Right ventricle myocardium superior (tissue), 1 donor: ENCODE results near the gene GLI1. TPM values are rescaled to one million over a fixed set of nuclear protein-coding genes. Genes with fewer than 3 reads are reported as not detected.

Experiments used
- ATAC-seq: fragments of 200-7000 bp; cut with Tn5 transposase; one replicate; pipeline ENCODE4 v1.9.1; 2020; ENCODE audit warnings: mild to moderate bottlenecking; ENCODE audit not compliant: poor library complexity
- DNase-seq: peaks from one replicate; pipeline ENCODE4 v3.0.0-alpha.2; 2020
- intact Hi-C: fragments of 100-400 bp; cut with DNase I; formaldehyde crosslinking; loops from one replicate; pipeline ENCODE4 v1.11.2; 2022
- total RNA-seq: library from RNA; stranded (reverse); fragmentation: NEBNext Ultra II Directional; extraction: Animal tissue kit (Norgen Biotek cat#: 25700); gene quantifications from one replicate; pipeline ENCODE4 v1.2.1, GENCODE V29; 2021
- donor health status: DM: no; HTN: yes; CAD: no; lungs with severe emphysema.

The GLI1 gene
- total RNA-seq, 1 donor from 2014 or later: 0.56 TPM

DNA sequence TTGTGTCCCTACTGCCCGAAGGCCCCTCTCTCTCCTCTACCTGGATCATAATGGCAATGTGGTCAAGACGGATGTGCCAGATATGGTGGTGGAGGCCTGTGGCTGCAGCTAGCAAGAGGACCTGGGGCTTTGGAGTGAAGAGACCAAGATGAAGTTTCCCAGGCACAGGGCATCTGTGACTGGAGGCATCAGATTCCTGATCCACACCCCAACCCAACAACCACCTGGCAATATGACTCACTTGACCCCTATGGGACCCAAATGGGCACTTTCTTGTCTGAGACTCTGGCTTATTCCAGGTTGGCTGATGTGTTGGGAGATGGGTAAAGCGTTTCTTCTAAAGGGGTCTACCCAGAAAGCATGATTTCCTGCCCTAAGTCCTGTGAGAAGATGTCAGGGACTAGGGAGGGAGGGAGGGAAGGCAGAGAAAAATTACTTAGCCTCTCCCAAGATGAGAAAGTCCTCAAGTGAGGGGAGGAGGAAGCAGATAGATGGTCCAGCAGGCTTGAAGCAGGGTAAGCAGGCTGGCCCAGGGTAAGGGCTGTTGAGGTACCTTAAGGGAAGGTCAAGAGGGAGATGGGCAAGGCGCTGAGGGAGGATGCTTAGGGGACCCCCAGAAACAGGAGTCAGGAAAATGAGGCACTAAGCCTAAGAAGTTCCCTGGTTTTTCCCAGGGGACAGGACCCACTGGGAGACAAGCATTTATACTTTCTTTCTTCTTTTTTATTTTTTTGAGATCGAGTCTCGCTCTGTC is 2.7 kb upstream of the GLI1 start:
- ATAC-seq: no peak
- intact Hi-C loops: no loop called here
- DNase-seq: no peak

- DNase-seq: no peak
- no peak for ATAC-seq
- intact Hi-C loops: no loop called here
Measured at GRCh38 chr12:57458665-57459054, 925 bp upstream of the GLI1 start.

DNA sequence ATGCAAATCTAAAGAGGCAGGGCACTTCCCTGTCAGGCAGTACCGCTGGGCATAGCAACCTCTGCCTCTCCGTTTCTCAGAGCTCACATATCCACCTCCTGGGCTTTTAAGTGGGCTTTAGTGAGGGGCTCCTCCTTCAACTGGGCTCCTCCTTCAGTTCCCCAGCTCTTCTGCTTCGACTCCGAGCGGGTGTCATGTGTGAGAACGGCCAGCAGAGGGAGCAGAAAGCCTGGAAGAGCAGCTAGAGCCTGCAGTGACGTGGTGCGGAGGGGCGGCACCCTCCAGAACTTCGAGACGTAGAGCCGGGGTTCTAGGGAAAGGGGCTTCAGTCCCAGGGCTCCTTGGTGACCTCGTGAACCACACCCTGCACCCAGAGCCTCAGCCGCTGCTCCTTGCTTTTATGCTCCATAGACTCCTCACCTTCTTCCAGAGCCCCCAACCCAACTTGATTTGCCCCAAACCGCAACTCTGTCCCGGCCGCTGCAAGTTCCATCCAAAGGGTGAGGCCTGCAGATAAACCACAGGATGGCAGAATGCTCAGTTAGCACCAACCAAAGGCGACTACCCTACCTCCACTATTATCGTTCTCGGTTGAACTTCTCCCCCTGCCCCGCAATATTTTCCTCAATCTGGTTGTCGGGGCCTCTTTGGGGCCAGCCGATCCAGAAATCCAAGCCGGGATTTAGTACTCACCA is 383 bp upstream of the GLI1 start:
- intact Hi-C loops: no loop called here
- ATAC-seq (peak; percentile 86), DNase-seq (peak; percentile 97)

GRCh38 chr12:57460468-57460784 is 841 bp downstream of the GLI1 start:
- intact Hi-C loops: no loop called here
- ATAC-seq: no peak
- no peak for DNase-seq

DNA sequence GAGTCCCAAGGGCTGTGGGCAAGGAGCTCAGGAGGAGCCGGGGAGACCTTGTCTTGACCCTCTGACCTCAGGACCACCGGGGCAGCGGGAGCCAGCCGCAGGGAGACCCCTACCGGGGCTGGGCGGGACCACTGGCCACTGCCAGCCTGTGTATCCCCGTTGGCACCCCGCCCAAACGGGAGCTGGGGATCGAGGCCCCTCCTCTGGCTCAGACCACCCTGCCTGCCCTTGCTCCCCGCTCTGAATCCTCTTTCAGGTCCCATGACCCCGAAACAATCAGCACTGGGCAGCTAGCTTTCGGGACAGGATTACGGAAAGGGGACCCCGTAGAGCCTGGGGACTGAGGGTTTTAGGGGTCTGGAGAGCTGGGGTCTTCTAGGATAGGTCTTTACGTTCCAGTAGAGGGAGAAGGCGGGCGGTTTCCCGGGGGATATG is 1.3 kb downstream of the GLI1 start:
- DNase-seq (no peak), ATAC-seq (no peak)
- intact Hi-C loops: no loop called here

DNA sequence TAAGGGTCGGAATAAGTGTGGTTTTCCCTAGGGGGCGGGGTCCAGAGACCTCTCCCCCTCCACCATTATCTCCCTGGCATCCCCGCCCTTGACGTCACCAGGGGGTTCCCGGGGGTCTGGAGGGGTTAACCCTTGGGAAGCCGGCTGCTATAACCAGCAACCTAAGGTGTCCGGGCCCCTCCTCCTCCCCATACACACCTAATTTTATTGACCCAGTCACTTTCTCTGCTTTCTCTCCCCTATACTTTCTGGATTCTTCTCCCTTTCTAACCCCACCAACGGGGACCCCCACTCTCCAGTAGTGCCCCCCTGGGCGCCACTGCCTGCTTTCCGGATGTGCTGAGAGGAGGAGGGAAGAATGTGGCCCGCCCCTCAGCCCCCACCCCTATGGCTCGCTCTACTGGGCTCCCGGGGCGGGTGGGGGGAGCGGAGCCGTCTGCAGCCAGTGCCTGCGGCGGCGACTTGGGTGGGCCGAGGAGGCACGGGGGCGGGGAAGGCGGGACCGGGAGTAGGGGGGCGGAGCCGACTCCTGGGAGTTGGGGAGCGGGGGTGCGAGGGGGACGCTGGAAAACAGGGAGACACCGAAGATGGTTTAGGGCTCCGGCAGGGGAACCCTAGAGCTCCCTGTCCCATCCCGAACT is 1.8 kb downstream of the GLI1 start:
- intact Hi-C loops: no loop called here
- peak; percentile 50 for ATAC-seq
- peak; percentile 77 for DNase-seq

DNA sequence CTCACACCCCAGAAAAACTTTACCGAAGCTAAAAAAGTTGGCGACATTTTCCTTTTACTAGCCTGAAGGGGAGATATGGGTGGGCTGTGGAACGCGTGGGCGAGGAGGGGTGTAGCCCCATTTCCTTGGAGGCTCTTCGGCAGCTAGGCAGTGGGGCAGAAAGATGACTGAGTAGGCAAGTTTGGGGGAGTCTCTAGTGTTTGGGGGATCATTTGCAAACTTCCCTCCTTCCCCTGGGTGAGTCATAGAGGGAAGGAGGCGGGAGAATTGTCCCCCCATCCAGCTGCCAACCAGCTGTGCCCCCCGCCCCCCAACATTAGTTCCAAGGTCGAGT is 2.3 kb downstream of the GLI1 start:
- DNase-seq: no peak
- intact Hi-C loops: no loop called here
- ATAC-seq: no peak

- ATAC-seq (peak; percentile 78), DNase-seq (peak; percentile 87)
- intact Hi-C loops: no loop called here
Measured at GRCh38 chr12:57462251-57462911, 2.8 kb downstream of the GLI1 start.

DNA sequence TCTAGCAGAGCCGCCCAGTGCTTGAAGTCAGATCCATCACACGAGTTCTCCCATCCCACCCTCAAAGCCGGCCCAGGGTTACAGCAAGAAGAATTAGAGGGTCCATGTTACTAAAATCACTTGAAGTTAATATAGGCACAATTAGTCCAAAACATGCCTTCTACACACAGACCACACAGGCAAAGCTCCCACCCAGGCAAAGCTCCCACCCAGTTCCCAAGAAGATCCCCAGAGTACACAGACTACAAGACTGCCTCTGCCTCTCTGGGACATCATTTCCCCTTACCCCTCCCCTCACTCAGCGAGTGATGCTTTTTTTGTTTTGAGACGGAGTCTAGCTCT is 3.3 kb downstream of the GLI1 start:
- intact Hi-C loops: no loop called here

DNA sequence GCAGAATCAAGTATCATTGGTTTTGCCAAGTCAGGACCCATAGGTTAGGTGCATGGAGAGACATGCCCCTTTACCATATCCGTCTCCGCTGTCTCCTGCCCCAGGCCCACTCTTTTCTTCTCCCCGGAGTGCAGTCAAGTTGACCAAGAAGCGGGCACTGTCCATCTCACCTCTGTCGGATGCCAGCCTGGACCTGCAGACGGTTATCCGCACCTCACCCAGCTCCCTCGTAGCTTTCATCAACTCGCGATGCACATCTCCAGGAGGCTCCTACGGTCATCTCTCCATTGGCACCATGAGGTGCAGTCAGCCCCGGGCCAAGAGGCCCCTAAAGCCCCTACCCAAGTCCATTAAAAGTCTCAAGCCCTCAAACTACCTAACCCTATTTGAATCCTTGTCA is 5.0 kb downstream of the GLI1 start:
- ATAC-seq (no peak), DNase-seq (no peak)
- intact Hi-C loops: no loop called here

More for the DNA sequence above, 3.3 kb downstream of the GLI1 start:
- DNase-seq (no peak), ATAC-seq (no peak)

DNA sequence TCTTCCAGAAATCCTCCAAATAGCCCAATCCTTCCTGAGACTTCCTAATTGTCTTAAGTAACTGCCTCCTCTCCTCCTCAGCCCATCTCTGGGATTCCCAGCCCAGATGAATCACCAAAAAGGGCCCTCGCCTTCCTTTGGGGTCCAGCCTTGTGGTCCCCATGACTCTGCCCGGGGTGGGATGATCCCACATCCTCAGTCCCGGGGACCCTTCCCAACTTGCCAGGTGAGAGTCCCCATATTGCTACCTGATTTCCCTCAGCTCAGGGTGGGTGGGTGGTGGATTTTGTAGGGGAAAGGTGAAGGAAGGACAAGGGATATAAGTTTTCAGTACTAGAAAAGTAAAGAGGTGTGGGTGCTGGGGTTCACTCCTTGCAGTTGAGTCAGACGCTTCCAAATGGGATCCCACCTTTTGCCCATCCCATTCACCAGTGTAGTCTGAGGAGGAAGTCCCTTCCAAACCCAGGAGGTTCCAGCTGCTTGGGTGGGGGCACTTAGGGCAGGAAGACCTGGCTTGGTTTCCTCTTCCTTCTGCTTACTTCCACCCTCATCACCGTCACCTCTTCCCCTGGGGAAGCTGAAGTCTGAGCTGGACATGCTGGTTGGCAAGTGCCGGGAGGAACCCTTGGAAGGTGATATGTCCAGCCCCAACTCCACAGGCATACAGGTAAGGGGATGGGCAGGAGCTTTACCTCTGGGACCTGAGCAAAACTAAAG is 5.6 kb downstream of the GLI1 start:
- intact Hi-C loops: no loop called here
- no peak for DNase-seq

DNA sequence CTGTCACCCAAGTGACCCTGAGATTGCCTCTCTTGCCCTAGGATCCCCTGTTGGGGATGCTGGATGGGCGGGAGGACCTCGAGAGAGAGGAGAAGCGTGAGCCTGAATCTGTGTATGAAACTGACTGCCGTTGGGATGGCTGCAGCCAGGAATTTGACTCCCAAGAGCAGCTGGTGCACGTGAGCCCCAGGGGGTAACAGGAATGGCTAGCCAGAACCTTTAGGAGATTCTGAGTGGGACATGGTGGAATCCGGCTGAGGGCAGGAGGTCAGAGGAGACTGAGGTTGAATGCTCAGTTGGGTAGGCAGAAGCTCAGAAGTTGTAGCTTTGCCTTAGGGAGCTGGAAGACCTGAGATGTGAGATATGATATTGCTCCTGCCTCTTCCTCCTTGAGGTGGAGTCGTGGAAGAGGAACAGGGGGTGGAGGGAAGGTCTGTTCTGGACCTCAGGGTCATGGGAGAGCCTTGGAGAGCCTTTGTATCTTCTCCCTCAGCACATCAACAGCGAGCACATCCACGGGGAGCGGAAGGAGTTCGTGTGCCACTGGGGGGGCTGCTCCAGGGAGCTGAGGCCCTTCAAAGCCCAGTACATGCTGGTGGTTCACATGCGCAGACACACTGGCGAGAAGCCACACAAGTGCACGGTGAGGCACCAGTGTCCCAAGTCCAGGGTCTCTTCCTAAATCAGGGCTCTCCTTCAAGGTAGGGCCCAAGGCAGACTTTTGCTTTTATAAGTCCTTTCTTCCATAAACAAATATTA is 6.3 kb downstream of the GLI1 start:
- ATAC-seq (no peak), DNase-seq (no peak)
- intact Hi-C loops: no loop called here

More for the DNA sequence above, 5.6 kb downstream of the GLI1 start:
- ATAC-seq: no peak

- intact Hi-C loops: no loop called here
- DNase-seq (no peak), ATAC-seq (no peak)
Measured at GRCh38 chr12:57467212-57467874, 7.8 kb downstream of the GLI1 start.

DNA sequence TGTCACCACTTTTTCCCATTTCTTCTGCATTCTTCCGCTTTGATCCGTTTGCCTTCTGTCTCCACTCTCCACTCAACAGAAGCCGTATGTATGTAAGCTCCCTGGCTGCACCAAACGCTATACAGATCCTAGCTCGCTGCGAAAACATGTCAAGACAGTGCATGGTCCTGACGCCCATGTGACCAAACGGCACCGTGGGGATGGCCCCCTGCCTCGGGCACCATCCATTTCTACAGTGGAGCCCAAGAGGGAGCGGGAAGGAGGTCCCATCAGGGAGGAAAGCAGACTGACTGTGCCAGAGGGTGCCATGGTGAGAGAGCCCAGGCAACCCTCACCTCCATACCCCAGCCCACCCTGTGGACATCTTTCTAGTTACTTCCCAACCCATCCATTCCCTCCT is 8.3 kb downstream of the GLI1 start:
- ATAC-seq: no peak
- DNase-seq: no peak
- intact Hi-C loops: no loop called here

DNA sequence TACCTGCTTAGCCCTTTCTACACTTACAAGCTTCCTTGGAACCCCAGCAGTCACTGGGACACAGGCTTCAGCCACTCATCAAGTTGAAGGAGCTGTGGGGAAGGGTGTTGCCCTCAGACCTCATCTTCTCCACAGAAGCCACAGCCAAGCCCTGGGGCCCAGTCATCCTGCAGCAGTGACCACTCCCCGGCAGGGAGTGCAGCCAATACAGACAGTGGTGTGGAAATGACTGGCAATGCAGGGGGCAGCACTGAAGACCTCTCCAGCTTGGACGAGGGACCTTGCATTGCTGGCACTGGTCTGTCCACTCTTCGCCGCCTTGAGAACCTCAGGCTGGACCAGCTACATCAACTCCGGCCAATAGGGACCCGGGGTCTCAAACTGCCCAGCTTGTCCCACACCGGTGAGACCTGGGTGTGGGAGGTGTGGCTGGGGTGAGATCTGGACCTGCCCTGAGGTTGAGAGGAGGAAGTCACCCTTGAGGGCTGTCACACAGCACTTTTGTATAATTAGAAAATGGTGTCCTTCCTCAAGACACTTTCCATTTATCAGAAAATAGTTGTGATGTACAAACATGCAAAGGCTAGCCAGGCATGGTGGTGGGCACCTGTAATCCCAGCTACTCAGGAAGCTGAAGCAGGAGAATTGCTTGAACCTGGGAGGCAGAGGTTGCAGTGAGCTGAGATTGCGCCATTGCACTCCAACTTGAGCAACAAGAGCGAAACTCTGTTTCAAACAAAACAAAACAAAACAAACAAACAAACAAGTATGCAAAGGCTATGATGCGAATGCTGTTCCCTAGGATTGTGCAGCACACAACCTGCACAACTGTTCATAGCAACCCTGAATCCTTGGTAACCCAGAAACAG is 9.9 kb downstream of the GLI1 start:
- DNase-seq (no peak), ATAC-seq (no peak)

DNA sequence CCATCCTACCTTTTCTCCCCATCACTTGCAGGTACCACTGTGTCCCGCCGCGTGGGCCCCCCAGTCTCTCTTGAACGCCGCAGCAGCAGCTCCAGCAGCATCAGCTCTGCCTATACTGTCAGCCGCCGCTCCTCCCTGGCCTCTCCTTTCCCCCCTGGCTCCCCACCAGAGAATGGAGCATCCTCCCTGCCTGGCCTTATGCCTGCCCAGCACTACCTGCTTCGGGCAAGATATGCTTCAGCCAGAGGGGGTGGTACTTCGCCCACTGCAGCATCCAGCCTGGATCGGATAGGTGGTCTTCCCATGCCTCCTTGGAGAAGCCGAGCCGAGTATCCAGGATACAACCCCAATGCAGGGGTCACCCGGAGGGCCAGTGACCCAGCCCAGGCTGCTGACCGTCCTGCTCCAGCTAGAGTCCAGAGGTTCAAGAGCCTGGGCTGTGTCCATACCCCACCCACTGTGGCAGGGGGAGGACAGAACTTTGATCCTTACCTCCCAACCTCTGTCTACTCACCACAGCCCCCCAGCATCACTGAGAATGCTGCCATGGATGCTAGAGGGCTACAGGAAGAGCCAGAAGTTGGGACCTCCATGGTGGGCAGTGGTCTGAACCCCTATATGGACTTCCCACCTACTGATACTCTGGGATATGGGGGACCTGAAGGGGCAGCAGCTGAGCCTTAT is 10.8 kb downstream of the GLI1 start:
- ATAC-seq (no peak), DNase-seq (no peak)
- intact Hi-C loops: loop anchor here (10.0 kb wide), 1 partner anchor 154 kb away; no protein-coding TSS in a partner anchor

More for the DNA sequence above, 9.9 kb downstream of the GLI1 start:
- intact Hi-C loops: loop anchor here (10.0 kb wide), 1 partner anchor 155 kb away; no protein-coding TSS in a partner anchor
